HFFc6 (cell line): ENCODE data around the gene MAPK12. TPM values are rescaled to one million over a fixed set of nuclear protein-coding genes. Genes with fewer than 3 reads are reported as not detected.

Source experiments
- DNase-seq: peaks from one replicate; pipeline ENCODE4 v3.0.0-alpha.2; 2018
- H3K27ac Mint-ChIP-seq: 2 replicates; pipeline ENCODE4 v1.8.0; 2020; ENCODE audit warnings: mild to moderate bottlenecking, mixed read lengths
- H3K27me3 Mint-ChIP-seq: 2 replicates; pipeline ENCODE4 v1.8.0; 2021; ENCODE audit warnings: mild to moderate bottlenecking, moderate library complexity, mixed read lengths; ENCODE audit not compliant: insufficient read depth
- H3K36me3 Mint-ChIP-seq: 2 replicates; pipeline ENCODE4 v1.8.0; 2021; ENCODE audit warnings: low read depth, mixed read lengths
- H3K4me1 Mint-ChIP-seq: 2 replicates; pipeline ENCODE4 v1.8.0; 2020; ENCODE audit warnings: low read depth, mixed read lengths
- H3K4me3 Mint-ChIP-seq: 2 replicates; pipeline ENCODE4 v1.8.0; 2020; ENCODE audit warnings: mild to moderate bottlenecking, moderate library complexity, mixed read lengths
- H3K9me3 Mint-ChIP-seq: 2 replicates; pipeline ENCODE4 v1.8.0; 2020; ENCODE audit warnings: mild to moderate bottlenecking, mixed read lengths
- total RNA-seq, 6 experiments: library from RNA; stranded (reverse); fragmentation: NEBNext Ultra II Directional; extraction: Animal tissue kit (Norgen Biotek cat#: 25700); gene quantifications; 2 replicates in 1 of 6; 3 replicates in 5 of 6; pipeline ENCODE4 v1.2.3, GENCODE V29; 2021
- TF ChIP-seq, protein P1 (sequence below): fragments of 200-600 bp; sonication (generic); IDR thresholded peaks from 2 replicates; pipeline ENCODE4 v1.5.0; 2021; ENCODE audit warnings: antibody characterized with exemption, mild to moderate bottlenecking

The MAPK12 gene
- total RNA-seq, 6 experiments from 2014 or later: 31.4 to 39.5 (median 34.1) TPM

DNA sequence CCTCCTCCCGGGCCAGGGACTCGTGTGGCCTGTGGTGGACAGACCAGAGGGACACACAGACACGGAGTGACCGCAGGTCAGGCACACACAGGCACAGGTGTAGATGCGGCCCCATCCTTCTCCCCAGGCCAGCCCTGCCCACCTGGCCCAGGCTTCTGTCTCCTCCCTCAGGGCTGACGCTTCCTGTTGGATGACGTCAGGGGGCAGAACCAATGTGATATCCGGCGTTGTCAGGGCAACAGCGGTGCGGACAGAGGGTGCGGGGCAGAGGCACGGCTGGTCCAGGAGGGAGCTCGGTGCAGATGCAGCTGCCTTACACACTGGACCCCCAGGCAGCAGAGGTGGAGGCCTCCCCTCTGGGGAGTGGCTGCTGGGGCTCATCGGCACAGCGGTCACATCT, 13.7 kb downstream of the MAPK12 start:
- Mint-ChIP-seq H3K4me1 (peaks cover 28% of the 10 kb centered on the region), H3K27me3 (peaks cover 11% of the 10 kb centered on the region), H3K27ac (peak overlapping the region; percentile 85), H3K4me3 (peak overlapping the region; percentile 30; the same call in 1 of the 2 replicates), H3K9me3 (no peaks in the 10 kb centered on the region; the same call in 1 of the 2 replicates), H3K36me3 (peaks cover 13% of the 10 kb centered on the region)
- TF ChIP-seq, protein P1, sequence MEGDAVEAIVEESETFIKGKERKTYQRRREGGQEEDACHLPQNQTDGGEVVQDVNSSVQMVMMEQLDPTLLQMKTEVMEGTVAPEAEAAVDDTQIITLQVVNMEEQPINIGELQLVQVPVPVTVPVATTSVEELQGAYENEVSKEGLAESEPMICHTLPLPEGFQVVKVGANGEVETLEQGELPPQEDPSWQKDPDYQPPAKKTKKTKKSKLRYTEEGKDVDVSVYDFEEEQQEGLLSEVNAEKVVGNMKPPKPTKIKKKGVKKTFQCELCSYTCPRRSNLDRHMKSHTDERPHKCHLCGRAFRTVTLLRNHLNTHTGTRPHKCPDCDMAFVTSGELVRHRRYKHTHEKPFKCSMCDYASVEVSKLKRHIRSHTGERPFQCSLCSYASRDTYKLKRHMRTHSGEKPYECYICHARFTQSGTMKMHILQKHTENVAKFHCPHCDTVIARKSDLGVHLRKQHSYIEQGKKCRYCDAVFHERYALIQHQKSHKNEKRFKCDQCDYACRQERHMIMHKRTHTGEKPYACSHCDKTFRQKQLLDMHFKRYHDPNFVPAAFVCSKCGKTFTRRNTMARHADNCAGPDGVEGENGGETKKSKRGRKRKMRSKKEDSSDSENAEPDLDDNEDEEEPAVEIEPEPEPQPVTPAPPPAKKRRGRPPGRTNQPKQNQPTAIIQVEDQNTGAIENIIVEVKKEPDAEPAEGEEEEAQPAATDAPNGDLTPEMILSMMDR: no peak
- peak; percentile 60 for DNase-seq

DNA sequence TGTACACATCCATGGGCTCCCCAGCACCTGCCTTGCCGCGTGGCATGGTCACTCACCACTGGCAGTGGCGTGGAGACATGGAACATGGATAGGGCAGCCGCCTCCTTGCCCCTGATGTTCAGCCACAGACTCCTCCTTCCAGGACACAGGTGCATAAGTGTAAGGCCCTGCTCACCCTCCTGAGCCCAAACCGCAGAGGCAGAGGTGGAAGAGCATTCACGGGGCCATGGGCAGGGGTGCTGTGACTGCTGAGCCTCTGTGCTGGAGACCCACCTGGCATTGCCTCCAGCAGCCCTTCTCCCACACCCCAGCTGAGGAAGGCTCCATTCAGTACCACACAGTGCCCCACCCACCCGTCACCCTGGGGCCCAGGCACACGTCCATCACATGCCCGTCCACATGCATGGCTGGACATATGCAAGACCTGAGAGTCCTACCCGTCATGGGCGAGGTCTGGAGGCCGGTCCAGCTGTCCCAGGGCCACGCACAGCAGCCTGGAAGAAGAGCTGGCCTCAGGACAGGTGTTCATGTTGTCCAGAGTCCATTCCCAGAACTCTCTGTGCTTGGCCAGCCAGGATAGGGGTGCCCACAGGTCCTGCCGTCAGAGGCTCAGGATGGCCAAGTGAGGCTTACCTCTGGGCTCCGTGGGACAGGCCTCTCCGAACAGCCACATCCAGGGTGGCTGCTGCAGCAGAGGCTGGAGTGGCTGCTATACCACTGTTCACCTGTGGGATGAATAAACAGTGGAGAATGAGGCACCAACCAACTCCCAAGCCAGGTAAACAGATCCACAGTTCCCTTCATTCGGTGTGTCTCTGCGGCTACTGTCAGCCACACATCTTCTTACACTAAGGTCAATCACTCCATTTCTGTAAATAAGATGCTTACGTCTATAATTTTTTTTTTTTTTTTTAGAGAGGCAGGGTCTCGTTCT, 15.0 kb downstream of the MAPK12 start:
- H3K36me3 Mint-ChIP-seq: peaks cover 18% of the 10 kb centered on the region
- peak overlapping the region; percentile 89; the same call in 1 of the 2 replicates for H3K4me3 Mint-ChIP-seq
- H3K27me3 Mint-ChIP-seq: peaks cover 11% of the 10 kb centered on the region
- no peaks in the 10 kb centered on the region; the same call in 1 of the 2 replicates for H3K9me3 Mint-ChIP-seq
- TF ChIP-seq, protein P1: peak; percentile 50
- peak overlapping the region; percentile 85 for H3K27ac Mint-ChIP-seq
- DNase-seq: no peak
- peaks cover 39% of the 10 kb centered on the region for H3K4me1 Mint-ChIP-seq

DNA sequence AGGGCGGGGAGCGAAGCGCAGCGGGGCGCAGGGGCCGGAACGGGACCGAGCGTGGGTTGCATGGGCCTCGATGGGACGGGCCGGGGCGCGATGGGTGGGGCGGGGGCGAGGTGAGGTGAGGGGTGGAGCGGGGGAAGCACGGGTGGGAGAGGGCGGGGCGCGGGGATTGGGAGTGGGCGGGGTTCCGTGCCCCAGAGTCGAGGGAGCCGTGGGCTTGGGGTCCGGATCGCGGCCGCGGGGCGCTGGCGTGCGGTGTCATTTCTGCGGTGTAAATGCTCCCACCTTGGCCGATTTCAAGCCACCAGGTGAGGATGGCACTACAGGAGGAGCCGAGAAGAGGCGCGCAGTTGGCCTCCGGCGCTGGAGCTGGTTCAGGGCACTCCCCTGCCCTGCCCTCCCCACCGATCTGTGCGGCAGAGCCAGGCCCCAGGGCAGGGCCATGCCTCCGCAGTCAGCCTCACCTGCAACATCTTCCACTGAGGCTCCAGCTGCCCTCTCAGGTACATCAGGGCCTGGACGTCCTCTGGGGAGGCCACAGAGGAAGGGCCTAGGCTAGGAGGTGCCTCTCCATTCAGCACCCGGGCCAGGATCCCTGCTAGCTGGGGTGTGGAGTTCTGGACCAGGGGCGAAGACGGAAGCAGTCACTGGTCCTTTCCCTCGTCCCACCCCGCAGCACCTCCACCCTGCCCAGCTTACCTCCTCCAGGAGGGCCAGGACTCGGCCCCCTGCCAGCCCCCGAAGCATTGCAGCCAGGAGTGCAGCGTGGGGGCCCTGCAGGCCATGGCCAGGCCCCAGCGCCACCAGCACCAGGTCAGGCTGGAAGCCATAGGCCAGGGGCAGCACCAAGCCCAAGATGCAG, 16.0 kb downstream of the MAPK12 start:
- peaks cover 18% of the 10 kb centered on the region for H3K36me3 Mint-ChIP-seq
- H3K4me3 Mint-ChIP-seq: peak overlapping the region; percentile 89
- no peaks in the 10 kb centered on the region; the same call in 1 of the 2 replicates for H3K9me3 Mint-ChIP-seq
- DNase-seq: no peak
- H3K27ac Mint-ChIP-seq: peak overlapping the region; percentile 92
- peaks cover 11% of the 10 kb centered on the region for H3K27me3 Mint-ChIP-seq
- peaks cover 46% of the 10 kb centered on the region for H3K4me1 Mint-ChIP-seq
- TF ChIP-seq, protein P1: no peak

DNA sequence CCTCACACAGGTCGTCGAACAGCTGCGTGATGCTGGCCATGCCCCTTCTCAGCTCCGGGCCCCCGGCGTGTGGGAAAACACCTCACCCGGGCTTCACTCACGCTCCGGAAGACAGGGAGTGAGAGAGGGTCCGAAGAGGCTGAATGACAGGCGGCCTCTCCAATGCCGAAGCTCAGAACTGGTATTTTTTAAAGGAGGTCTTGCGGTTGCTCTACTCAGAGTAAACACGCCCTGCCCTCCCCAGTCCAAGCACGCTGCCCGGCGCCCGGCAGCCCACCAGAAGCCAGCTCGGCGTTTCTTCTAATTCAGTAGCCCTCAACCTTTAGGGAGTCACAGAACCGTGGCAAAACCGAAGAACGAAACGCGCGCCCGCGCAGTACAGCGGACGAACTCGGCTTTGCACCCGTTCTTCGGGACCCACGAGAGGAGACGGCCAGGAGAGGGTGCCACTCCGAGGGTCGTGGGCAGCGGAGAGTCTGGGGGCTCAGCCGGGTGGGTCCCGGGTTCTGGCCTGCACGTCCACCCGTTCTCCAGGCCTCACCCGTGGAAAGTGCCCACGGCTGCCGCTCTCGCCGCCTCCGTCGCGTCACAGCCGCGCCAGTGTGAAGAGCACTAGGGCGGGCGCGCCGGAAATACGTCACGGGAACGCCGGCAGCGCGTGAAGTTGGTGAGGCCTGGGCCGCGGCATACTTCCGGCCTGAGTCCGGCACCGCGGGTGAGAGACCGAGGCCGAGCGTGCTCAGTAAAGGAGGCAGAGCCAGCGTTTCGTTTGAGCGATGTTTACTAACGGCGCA, 16.9 kb downstream of the MAPK12 start, which contains the start of gene TUBGCP6:
Gene TUBGCP6 (minus strand): TSS at position 604 of the 794 bp plus-strand sequence. CDS start 564 bp downstream, at position 40.
- peak within 1 kb of the TSS; percentile 92 for H3K27ac Mint-ChIP-seq
- DNase-seq: peak; percentile 86
- peaks cover 41% of the 10 kb centered on the region for H3K4me1 Mint-ChIP-seq
- peaks cover 11% of the 10 kb centered on the region for H3K27me3 Mint-ChIP-seq
- TF ChIP-seq, protein P1: peak; percentile 63
- H3K36me3 Mint-ChIP-seq: peaks cover 18% of the 10 kb centered on the region
- no peaks in the 10 kb centered on the region; the same call in 1 of the 2 replicates for H3K9me3 Mint-ChIP-seq
- H3K4me3 Mint-ChIP-seq: peak within 1 kb of the TSS; percentile 89
